Panc1 (cell line): ENCODE data around the gene XK. TPM values are rescaled to one million over a fixed set of nuclear protein-coding genes. Genes with fewer than 3 reads are reported as not detected.

Experiments
- ATAC-seq: fragments of 200-7000 bp; cut with Tn5 transposase; 2 replicates; pipeline ENCODE4 v1.9.1; 2020; ENCODE audit warnings: mild to moderate bottlenecking, moderate library complexity
- BruUV-seq: library from RNA; stranded (reverse); fragments of 400-500 nt; replicated peaks from 2 replicates; lab custom pipeline; 2021; lab: Mats Ljungman, UMichigan
- CTCF ChIA-PET: fragments of 300-600 bp; sonication (Branson Sonifier 250); formaldehyde crosslinking; loops from one replicate; lab custom pipeline; 2022; ENCODE audit warnings: antibody characterized with exemption; lab: Charles Lee
- POLR2A ChIA-PET: fragments of 300-600 bp; sonication (Branson Sonifier 250); formaldehyde crosslinking; loops from one replicate; lab custom pipeline; 2022; ENCODE audit warnings: antibody characterized with exemption; lab: Charles Lee
- DNase-seq: peaks from one replicate; pipeline ENCODE4 v3.0.0-alpha.2; 2010; ENCODE audit warnings: low read depth, low spot score
- H3K27ac ChIP-seq: 2 replicates; pipeline ENCODE4 v1.5.1; 2011; ENCODE audit warnings: mild to moderate bottlenecking, low read length, inconsistent platforms
- H3K27me3 ChIP-seq: fragments of 200-500 bp; sonication (Bioruptor generic); 2 replicates; pipeline ENCODE4 v1.6.0; 2014; ENCODE audit warnings: low read length, inconsistent platforms; ENCODE audit not compliant: control insufficient read depth, insufficient read depth
- H3K36me3 ChIP-seq: fragments of 200-500 bp; sonication (Bioruptor generic); 2 replicates; pipeline ENCODE4 v1.5.1; 2014; ENCODE audit warnings: inconsistent platforms, mild to moderate bottlenecking, low read length, moderate library complexity; ENCODE audit not compliant: control insufficient read depth, insufficient read depth
- H3K4me1 ChIP-seq: 2 replicates; pipeline ENCODE4 v1.5.1; 2011; ENCODE audit warnings: inconsistent platforms, mild to moderate bottlenecking, low read length, moderate library complexity; ENCODE audit not compliant: control insufficient read depth, insufficient read depth
- H3K4me3 ChIP-seq, 2 experiments: 2 replicates each; pipeline ENCODE4 v1.5.1; 2011 to 2012; ENCODE audit warnings: low read depth in 2 of 2, low read length in 2 of 2, mild to moderate bottlenecking in 2 of 2, inconsistent platforms in 1 of 2, moderate library complexity in 1 of 2
- H3K9me3 ChIP-seq: fragments of 200-500 bp; sonication (Bioruptor generic); 2 replicates; pipeline ENCODE4 v1.5.1; 2014; ENCODE audit warnings: low read depth, mild to moderate bottlenecking, inconsistent platforms, low read length, moderate library complexity; ENCODE audit not compliant: control insufficient read depth, insufficient read depth
- POLR2AphosphoS5 ChIP-seq: IDR thresholded peaks from 2 replicates; pipeline ENCODE4 v1.6.1; 2012; ENCODE audit warnings: mild to moderate bottlenecking, low read depth, low read length, moderate library complexity
- SIN3A ChIP-seq: IDR thresholded peaks from 2 replicates; pipeline ENCODE4 v1.6.1; 2012; ENCODE audit warnings: low read depth, mild to moderate bottlenecking, low read length, moderate library complexity, borderline replicate concordance; ENCODE audit not compliant: insufficient read depth
- TCF7L2 ChIP-seq: IDR thresholded peaks from 2 replicates; pipeline ENCODE4 v1.6.1; 2011; ENCODE audit warnings: mild to moderate bottlenecking, low read depth, low read length, inconsistent platforms
- in situ Hi-C: cut with HindIII; loops from 2 replicates; pipeline ENCODE4 v1.10.0; 2016; ENCODE audit warnings: low sequenced_read_pairs, low pct_unique_long_range_greater_than_20kb
- intact Hi-C: fragments of 100-400 bp; cut with micrococcal nuclease; formaldehyde crosslinking; loops from one replicate; pipeline ENCODE4 v1.10.0; 2022; ENCODE audit not compliant: unreplicated experiment
- total RNA-seq: library from RNA; stranded (reverse); gene quantifications from one replicate; pipeline ENCODE4 v1.2.1, GENCODE V29; 2021; ENCODE audit not compliant: unreplicated experiment
- TF ChIP-seq, protein P1 (sequence below): fragments of 450-650 bp; IDR thresholded peaks from 2 replicates; pipeline ENCODE4 v1.5.1; 2017; ENCODE audit warnings: mild to moderate bottlenecking
- TF ChIP-seq, protein P2 (sequence below), 2 experiments: IDR thresholded peaks; 2 replicates each; pipeline ENCODE4 v1.6.1; 2011 to 2012; ENCODE audit warnings: low read depth in 2 of 2, control low read depth in 1 of 2, low read length in 1 of 2, mild to moderate bottlenecking in 1 of 2, moderate library complexity in 1 of 2; ENCODE audit not compliant: insufficient read depth in 1 of 2

XK gene
- total RNA-seq, 1 experiment from 2014 or later: 1.3 TPM

DNA sequence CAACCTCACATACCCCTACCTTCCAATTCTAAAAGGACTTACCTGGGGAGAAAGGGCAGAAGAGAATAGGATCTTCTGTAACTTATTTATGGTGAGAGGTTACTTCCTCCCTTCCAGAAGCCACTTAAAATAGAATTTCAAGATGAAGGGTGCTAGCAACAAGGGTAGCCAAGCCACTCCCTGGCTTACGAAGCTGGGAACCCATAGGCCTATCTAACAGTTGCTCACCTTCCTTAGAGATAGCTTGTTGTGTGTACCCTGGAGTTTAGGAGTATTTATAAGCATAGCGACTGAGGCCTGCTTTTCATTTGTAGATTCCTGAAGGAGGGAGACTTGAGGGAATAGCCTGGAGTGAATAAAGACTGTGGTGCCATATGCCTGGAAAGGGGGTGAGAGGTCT is 28.9 kb downstream of the XK start:
- no peak overlapping the region for H3K27ac ChIP-seq
- DNase-seq (no peak), ATAC-seq (no peak)
- no peaks in the 10 kb centered on the region for H3K9me3 ChIP-seq
- CTCF ChIA-PET: no interaction called here
- H3K27me3 ChIP-seq: no peaks in the 10 kb centered on the region
- no peaks in the 10 kb centered on the region for H3K36me3 ChIP-seq
- POLR2A ChIA-PET: no interaction called here
- intact Hi-C loops: no loop called here
- no peak overlapping the region for H3K4me3 ChIP-seq
- in situ Hi-C loops: no loop called here
- no TSS peak for BruUV-seq
- TF ChIP-seq TCF7L2: no peak
- TF ChIP-seq, protein P1, sequence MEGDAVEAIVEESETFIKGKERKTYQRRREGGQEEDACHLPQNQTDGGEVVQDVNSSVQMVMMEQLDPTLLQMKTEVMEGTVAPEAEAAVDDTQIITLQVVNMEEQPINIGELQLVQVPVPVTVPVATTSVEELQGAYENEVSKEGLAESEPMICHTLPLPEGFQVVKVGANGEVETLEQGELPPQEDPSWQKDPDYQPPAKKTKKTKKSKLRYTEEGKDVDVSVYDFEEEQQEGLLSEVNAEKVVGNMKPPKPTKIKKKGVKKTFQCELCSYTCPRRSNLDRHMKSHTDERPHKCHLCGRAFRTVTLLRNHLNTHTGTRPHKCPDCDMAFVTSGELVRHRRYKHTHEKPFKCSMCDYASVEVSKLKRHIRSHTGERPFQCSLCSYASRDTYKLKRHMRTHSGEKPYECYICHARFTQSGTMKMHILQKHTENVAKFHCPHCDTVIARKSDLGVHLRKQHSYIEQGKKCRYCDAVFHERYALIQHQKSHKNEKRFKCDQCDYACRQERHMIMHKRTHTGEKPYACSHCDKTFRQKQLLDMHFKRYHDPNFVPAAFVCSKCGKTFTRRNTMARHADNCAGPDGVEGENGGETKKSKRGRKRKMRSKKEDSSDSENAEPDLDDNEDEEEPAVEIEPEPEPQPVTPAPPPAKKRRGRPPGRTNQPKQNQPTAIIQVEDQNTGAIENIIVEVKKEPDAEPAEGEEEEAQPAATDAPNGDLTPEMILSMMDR: no peak
- TF ChIP-seq, protein P2, sequence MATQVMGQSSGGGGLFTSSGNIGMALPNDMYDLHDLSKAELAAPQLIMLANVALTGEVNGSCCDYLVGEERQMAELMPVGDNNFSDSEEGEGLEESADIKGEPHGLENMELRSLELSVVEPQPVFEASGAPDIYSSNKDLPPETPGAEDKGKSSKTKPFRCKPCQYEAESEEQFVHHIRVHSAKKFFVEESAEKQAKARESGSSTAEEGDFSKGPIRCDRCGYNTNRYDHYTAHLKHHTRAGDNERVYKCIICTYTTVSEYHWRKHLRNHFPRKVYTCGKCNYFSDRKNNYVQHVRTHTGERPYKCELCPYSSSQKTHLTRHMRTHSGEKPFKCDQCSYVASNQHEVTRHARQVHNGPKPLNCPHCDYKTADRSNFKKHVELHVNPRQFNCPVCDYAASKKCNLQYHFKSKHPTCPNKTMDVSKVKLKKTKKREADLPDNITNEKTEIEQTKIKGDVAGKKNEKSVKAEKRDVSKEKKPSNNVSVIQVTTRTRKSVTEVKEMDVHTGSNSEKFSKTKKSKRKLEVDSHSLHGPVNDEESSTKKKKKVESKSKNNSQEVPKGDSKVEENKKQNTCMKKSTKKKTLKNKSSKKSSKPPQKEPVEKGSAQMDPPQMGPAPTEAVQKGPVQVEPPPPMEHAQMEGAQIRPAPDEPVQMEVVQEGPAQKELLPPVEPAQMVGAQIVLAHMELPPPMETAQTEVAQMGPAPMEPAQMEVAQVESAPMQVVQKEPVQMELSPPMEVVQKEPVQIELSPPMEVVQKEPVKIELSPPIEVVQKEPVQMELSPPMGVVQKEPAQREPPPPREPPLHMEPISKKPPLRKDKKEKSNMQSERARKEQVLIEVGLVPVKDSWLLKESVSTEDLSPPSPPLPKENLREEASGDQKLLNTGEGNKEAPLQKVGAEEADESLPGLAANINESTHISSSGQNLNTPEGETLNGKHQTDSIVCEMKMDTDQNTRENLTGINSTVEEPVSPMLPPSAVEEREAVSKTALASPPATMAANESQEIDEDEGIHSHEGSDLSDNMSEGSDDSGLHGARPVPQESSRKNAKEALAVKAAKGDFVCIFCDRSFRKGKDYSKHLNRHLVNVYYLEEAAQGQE (IDR thresholded peaks at IDR 0.05; ENCODE audit: insufficient read depth in 1 of 2, low read depth in 2 of 2, low read length in 1 of 2): no peak
- no peak for TF ChIP-seq POLR2AphosphoS5
- TF ChIP-seq SIN3A: no peak
- H3K4me1 ChIP-seq: no peaks in the 10 kb centered on the region

DNA sequence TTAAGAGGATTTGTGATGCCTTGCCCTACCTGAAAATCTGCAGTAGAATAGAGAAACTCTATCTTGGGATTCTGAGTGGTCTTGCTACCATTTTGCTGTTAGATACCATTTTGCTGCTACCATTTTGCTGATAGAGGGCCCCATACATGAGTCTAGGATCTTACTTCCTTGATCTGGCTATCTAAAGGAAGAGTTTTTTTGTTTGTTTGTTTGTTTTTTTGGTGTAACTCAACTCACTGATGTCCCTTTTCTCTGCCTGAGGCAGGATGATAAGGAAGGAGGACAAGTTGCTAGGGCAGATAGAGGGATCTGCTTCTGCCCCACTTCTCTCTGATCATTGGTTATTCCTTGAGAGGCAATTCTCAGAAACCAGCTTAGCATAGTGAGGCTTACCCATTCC is 31.0 kb downstream of the XK start:
- TF ChIP-seq, protein P2 (IDR thresholded peaks at IDR 0.05; ENCODE audit: insufficient read depth in 1 of 2, low read depth in 2 of 2, low read length in 1 of 2): no peak
- no peak for TF ChIP-seq POLR2AphosphoS5
- TF ChIP-seq, protein P1: no peak
- TF ChIP-seq SIN3A: no peak
- POLR2A ChIA-PET: no interaction called here
- H3K9me3 ChIP-seq: no peaks in the 10 kb centered on the region
- H3K4me3 ChIP-seq: no peak overlapping the region
- ATAC-seq: no peak
- H3K4me1 ChIP-seq: no peaks in the 10 kb centered on the region
- intact Hi-C loops (no loop called here), in situ Hi-C loops (no loop called here)
- no TSS peak for BruUV-seq
- CTCF ChIA-PET: no interaction called here
- H3K36me3 ChIP-seq: no peaks in the 10 kb centered on the region
- H3K27me3 ChIP-seq: no peaks in the 10 kb centered on the region
- no peak overlapping the region for H3K27ac ChIP-seq
- no peak for DNase-seq
